GM18873 (cell line): ENCODE measurements around the gene NIPA2.

ENCODE experiments used
- ATAC-seq: cut with Tn5 transposase; IDR thresholded peaks from one replicate; pipeline ENCODE4 v1.9.1; 2021; ENCODE audit warnings: mild to moderate bottlenecking, moderate library complexity, moderate number of reproducible peaks; ENCODE audit not compliant: unreplicated experiment, low FRiP score

Gene NIPA2

DNA sequence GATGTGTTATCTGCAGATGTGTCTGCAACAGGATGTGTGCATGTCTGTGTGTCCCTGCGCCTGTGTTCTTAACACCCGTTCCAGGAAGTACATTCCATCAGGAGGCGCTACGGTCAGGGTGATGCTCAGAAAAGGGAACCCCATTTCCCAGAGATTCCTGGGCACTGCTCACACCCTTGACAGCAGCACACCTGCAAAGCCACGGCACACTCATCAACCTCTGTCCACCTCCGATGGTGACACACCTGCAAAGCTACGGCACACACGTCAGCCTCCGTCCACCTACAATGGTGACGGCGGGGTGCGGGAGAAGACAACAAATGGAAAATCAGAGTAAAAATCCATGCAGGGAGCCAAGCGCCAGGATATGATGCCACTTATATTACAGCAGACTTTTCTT is 55.4 kb downstream of the NIPA2 start:
- no peak for ATAC-seq

DNA sequence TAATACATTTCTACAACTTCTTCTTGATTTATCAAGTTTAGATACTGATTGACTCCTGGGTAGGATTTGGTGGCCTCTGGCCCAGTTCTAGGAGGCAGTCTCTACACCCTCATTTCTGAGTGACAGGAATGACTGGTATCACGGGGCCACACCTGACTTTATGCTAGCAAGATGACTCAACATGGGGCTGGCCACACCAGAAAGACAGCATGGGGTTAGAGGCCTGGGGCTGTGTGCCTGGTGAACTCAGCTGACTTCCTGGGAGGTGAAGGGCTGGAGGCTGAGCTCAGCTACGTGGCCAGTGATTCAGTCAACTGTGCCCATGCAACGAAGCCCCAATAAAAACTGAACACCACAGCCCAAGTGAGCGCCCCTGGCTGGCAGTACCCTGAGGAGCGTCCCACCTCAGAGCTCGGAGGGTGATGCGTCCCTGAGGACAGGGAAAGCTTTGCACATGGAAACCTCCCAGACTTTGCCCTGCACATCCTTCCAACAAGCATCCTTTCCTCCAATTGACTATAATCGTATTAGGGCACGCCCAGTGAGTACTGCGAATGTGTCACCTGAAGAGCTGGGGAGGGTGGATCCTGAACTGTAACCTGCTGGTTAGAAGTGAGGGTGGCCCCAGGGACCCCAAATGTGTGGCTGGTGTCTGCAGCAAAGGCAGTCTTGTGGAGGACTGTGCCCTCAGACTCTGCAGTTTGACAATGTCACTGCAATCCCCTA is 57.2 kb downstream of the NIPA2 start:
- peak; percentile 81 for ATAC-seq

DNA sequence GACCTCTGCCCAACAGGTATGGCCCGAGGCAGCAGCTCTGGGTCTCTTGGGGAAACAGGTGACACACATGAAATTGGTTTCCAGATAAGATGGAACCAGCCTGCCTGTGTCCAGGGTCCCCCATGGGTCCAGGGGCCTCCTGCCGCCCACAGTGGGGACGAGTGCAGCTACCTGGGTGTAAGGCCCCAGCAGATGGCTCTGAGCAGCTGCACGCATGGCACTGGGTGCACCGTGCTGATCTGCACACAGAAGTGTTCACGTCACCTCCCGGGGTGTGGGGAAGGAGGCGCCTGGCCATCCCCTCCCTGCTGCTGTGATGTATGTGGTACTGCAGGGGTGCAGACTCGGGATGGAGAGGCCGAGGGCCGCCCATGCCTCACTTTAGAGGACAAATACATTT is 63.6 kb downstream of the NIPA2 start:
- ATAC-seq, result no peak

DNA sequence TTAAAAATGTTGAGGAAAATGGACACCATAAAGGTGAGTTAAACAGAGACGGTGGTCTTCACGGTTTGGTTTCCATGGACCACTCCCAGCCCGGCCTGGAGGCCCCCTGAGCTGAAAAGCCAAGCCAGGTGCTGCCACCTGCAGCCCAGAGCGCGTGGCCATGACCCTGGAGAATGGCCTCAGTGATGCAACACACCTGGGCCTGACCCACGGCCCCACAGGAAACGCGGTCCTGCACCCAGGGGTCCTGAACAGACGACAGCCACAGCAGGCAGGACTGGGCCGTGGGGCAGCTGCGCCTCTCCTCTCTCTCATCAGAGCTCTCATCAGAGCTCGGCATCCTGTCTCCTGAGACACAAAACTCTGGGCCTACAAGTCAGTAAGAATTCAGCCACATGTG is 64.1 kb downstream of the NIPA2 start:
- no peak for ATAC-seq

DNA sequence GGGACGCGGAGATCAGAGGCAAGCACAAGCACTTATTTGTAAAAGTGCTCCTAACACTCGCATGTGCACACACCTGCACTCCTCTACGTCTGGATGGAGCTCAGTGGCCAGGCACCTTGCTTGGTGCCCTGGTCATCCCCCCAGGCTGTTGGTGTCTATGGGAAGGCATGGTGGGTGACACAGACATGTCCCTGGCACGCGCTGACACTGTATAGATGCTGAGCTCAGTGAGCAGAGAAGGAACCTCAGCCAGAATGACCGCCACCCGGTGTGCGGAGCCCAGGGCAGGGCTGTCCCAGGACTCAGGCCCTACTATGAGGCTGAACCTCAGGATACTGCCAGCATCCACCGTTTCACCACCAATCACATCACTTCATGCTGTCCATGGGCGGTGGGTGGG is 64.5 kb downstream of the NIPA2 start:
- no peak for ATAC-seq

DNA sequence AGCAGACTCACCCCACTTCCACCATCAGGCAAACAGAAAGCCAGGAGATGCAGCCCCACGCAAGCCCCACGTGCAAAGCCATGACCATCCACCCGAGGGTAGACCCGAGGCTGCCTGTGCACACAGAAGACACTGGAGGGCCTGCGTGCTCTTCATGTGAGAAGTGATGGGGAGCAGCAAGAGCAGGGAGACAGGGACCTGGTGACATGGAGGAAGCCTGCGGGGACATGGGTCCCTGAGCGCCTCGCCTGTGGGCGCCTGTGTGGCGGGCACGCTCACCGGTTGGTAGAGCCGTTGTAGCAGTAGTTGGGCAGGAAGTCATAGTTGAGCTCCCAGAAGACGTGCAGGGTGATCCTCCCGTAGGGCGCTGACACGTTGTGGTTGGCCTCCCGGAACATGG is 65.0 kb downstream of the NIPA2 start:
- ATAC-seq, result no peak

GRCh38 chr15:22903961-22904534 is 65.6 kb downstream of the NIPA2 start:
- no peak for ATAC-seq

DNA sequence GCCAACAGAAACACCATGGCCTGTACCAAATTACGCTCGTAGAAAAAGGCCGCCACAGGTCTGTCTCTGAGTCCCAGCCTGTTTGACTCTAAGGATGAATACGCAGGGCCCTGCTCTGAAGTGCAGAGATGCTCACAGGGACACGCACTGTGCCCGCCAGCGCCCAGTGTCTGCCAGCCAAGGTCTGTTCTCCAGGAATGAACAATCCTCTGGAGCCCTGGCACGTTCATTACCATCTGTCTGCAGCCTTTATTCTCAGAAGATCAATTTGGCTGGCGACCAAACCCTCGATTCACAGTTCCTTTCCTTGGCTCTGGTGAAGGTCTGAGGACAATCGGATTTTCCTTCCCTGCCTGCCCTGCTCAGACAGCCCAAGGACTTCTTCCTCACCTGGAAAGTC is 66.3 kb downstream of the NIPA2 start:
- ATAC-seq, result no peak

DNA sequence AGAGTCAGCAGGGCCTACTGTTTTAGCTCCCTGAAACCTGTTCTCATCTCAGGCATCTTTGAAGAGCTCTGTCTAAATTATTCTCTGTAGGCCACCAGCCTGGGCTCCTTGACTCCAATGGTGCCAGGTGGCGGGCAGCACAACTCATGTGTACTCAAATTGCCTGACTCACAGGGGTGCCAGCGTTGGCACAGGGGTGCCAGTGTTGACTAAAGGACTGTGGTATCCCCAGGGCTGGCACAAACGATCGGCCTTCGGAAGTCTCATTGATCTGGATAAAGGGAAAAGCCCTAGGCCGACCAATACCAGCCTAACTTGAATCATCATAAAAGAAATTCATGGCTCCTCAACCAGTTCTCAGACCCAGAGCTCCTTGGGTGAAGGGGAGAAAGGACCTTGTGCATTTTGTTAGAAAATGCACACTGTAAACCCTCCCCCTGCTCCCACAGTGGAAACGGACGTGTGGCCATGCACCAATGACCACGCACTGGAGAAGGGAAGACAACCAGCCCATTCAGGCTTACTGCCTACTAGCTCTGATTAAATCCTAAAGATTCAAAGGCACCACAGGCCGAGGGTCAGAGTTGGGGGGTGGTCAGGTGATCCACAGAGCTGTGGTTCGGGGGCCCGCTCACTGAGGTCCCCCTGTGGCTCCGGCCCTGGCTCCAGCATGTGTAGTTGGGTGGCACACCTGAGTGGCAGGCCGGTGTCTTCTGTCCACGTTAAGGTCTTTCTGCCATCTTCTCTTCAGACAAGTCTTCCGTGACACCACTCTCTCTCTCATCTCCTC is 68.9 kb downstream of the NIPA2 start:
- ATAC-seq, result no peak

DNA sequence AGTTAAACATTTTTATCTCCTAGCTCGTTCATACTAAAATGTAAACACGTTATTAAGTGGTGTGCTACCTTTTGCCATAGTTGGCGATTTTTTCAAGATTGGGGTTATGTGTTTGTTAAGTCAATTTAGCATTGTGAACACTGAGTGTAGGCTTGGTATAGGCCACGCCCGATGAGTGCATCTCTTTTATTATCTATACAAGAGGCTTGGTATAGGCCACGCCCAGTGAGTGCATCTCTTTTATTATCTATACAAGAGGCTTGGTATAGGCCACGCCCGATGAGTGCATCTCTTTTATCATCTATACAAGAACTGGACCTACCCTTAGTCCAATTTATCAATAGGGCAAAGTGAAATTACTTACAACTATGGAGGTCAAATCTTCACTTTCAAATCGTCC is 70.4 kb downstream of the NIPA2 start:
- no peak for ATAC-seq

DNA sequence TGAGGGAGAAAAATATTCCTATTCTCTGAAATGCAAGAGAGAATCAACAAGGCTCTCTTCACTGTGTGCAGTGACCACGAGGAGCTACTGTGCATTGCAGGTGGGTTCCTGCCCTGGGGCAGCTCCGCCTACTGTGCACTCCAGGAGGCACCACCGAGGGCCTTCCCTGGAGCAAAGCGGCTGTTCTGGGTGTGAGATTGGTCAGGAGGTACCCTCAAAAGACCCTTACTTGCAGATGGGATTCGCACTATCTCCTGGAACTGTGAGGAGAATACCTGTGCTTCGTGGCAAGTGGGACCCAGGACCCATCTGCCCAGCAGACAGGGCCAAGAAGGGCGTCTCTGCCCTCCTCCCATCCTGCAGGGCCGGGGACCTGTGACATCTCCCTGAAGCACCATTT is 72.8 kb downstream of the NIPA2 start:
- no peak for ATAC-seq

- no peak for ATAC-seq
These were observed 73.8 kb downstream of the NIPA2 start for GRCh38 chr15:22912256-22912655.

- ATAC-seq, result no peak
These were observed 75.3 kb downstream of the NIPA2 start for GRCh38 chr15:22913646-22914380.

GRCh38 chr15:22915866-22916515 is 77.5 kb downstream of the NIPA2 start:
- no peak for ATAC-seq

- no peak for ATAC-seq
These were observed 78.3 kb downstream of the NIPA2 start for GRCh38 chr15:22916606-22917350.

DNA sequence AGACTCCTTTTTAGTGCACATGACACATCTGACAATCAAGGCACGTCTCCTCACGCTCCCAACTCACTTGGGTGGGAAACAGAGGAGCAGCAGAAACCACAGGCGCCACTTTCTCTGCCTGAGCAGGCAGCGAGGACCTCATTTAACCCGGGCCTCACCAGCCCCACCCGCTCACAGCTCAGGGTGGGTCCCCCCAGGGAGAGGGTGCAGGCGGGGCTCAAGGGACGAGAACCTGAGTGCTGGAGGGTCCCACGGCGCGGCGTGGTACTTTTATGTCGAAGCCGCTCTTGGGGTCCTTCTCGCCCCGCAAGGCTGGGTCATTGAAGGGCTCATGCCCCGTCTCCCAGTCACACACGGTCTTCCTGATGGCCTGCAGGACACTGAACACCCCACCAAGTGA is 79.1 kb downstream of the NIPA2 start:
- no peak for ATAC-seq
